GM19324 (cell line): ENCODE measurements around the gene EXOSC2.
A peak's percentile ranks its signal among the peaks of the same experiment; 100 is the strongest.
"Not testable (repeated sequence)": the region's sequence is repeated elsewhere in the genome, so short reads cannot be mapped to it uniquely, and the experiment has no call there.

Experiments used
- ATAC-seq: cut with Tn5 transposase; IDR thresholded peaks from one replicate; pipeline ENCODE4 v1.9.1; 2021; ENCODE audit warnings: mild to moderate bottlenecking, moderate library complexity; ENCODE audit not compliant: unreplicated experiment, low FRiP score

EXOSC2 gene

GRCh38 chr9:130667120-130667435 is 26.5 kb upstream of the EXOSC2 start:
- no peak for ATAC-seq

- ATAC-seq = no peak
Measured at GRCh38 chr9:130668196-130668595, 25.4 kb upstream of the EXOSC2 start.

DNA sequence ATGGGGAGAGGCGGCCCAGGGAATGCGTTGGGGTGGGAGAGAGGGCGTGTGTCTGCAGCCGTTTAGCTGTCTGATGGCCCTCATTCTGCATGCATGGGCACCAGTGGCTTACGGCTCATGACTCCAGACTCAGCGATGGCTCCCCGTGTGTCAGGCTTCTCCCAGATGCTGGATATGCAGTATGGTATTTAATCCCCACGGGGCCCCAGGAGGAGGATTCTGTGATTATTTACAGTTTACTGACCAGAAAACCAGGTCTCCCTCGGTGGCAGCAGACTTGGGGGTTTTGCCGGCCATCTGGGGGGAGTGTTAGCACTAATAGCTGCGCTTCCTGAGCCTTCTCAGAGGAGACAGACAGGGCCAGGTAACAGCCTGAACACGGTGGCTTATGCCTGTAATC is 24.9 kb upstream of the EXOSC2 start:
- ATAC-seq = no peak

DNA sequence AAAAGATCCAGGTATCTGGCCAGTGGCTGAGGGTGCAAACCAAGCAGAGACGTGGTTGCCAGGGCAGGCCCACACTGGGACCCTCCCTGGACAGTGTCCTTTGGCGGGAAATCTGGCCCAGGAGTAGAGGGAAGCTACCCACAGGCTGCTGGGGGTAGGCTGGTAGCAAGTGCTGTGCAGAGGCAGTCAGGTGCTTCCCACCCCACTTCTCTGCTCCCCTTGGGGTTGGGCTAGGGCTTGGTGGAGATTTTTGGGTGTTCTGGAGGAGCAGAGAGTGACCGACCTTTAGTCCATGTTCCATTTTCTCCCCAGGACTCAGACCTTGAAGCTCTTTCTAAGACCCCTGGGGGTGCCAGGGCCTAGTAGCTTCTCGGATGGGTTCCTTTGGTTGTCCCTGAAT is 23.6 kb upstream of the EXOSC2 start:
- no peak for ATAC-seq

GRCh38 chr9:130670644-130671043 is 22.9 kb upstream of the EXOSC2 start:
- ATAC-seq = no peak

DNA sequence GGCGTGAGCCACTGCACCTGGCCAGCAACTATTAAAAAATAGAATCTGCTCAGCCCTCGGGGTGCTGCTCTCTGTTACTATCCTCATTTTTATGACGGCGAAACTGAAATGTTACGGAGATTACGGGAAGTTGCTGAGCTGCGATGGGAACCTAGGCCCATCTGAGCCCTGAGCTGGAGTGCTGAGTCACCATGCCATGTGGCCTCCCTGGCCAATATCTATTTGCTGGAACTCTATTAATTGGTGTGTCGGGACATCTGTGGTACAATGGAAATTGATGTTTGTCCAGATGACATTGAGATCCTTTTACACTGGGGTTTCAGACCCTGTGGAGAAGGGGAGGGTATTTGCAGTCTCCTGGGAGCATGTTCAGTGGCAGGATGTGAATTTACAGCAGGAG is 21.1 kb upstream of the EXOSC2 start:
- no peak for ATAC-seq

- ATAC-seq = no peak
Measured at GRCh38 chr9:130672933-130673615, 20.5 kb upstream of the EXOSC2 start.

DNA sequence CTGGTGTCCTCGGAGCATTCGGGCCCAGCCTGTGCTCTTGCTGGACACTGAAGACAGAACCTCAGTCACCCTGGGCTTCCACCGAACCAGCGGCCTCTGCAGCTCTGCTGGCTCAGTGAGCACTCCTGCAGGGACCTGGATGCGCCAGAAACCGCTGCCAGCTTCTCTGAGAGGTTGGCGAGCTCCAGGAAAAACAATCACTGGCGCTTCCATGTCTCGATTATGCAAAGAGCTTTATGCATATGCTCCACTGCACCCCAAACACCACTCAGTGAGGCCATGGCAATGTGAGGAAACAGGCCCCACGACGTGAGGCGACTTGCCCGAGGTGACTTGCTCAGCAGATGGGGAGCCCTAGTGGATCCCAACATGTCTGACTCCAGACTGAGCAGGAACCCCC is 18.2 kb upstream of the EXOSC2 start:
- no peak for ATAC-seq

GRCh38 chr9:130677252-130677651 is 16.3 kb upstream of the EXOSC2 start:
- ATAC-seq = no peak

GRCh38 chr9:130680836-130681768 is 12.5 kb upstream of the EXOSC2 start:
- ATAC-seq = peak; percentile 36

- no peak for ATAC-seq
Measured at GRCh38 chr9:130681769-130682420, 11.7 kb upstream of the EXOSC2 start.

GRCh38 chr9:130682421-130683121 is 11.0 kb upstream of the EXOSC2 start:
- no peak for ATAC-seq

DNA sequence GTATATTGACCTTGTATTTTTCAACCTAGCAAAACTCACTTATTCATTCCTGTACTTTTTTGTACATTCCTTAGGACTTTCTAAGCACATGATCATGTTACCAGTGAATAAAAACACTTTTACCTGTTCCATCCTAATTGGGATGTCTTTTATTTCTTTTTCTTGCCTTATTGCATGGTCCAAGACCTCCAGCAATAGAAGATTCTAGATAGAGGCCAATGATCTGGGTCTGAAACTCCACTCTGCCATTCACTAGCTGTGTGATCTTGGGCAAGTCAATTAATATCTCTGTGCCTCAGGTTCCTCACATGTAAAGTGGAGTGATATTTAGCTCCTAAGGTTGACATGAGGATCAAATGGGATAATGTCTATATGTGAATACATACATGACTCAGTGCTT is 8.5 kb upstream of the EXOSC2 start:
- ATAC-seq = no peak

- ATAC-seq = not testable (repeated sequence)
Measured at GRCh38 chr9:130685945-130686344, 7.6 kb upstream of the EXOSC2 start.

DNA sequence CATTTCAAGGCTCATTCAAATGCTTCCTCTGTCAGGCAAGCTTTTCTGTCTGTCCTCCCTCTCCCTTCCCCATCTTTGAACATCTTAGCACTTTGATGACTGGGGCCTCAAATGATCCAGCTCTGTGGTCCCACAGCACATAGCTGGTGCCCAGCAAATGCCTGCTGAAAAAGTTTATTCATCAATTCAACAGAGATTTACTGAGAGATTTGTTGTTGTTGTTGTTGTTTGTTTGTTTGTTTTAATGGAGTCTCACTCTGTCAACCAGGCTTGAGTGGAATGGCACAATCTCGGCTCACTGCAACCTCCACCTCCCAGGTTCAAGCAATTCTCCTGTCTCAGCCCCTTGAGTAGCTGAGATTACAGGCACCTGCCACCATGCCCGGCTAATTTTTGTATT is 6.0 kb upstream of the EXOSC2 start:
- ATAC-seq = no peak

DNA sequence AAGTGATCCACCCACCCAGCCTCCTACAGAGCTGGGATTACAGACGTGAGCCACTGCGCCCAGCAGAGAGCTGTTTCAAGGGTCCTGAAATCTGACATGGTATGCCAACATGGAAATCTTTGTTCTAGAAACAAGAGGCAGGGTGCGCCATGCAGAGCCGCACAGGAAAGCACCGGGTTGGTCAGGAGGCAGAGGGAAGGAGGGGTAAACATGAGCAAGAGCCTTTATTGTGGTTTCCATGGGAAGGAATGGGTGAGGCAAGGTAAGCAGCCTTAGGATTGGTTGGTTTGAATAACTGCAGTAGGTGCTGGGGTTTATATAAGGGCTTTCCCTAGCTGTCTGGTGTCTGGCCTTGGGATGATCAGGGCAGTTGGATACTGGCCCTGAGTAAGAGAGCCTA is 5.5 kb upstream of the EXOSC2 start:
- no peak for ATAC-seq

- no peak for ATAC-seq
Measured at GRCh38 chr9:130689572-130689936, 4.0 kb upstream of the EXOSC2 start.

- ATAC-seq = no peak
Measured at GRCh38 chr9:130689937-130690700, 3.5 kb upstream of the EXOSC2 start.

DNA sequence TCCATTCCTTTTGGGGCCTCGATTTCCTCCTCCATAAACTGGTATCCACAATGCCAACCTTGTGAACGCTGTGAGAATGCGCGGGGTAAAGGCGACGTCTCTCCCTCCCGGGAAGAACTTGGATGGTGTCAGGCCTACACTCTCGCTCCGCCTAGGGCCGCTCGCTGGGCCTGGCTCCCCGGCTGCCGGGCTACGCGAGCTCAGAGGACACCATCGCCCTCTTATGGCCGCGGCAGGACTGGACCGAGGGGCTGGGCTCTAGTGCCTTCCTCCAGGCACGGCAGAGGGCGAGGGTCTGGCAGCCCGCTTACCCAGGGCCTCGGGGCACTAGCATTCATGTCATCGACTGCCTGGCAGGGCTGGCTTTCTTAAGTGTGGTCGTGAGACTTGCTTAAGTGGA is 1.3 kb upstream of the EXOSC2 start:
- ATAC-seq = no peak

DNA sequence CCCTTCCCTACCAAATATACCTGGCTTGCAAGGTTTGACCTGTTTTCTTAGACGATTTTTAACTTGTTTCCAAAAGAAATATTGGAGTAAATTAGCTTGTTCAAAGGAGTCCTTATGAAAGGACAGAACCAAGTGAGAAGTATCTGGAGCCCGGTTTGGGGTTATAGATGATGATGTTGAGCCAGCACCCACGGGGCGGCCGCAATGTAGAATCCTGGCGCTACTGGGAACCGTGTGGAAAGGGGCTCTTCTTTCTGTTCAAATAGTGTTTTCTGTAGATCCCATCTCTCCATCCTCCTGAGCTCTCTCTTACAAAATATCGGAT is 517 bp upstream of the EXOSC2 start:
- ATAC-seq = no peak
